HEK293T (cell line): ENCODE data around the gene HNRNPDL.
"Not testable (repeated sequence)": the region's sequence is repeated elsewhere in the genome, so short reads cannot be mapped to it uniquely, and the experiment has no call there.

Experiments
- CTCF ChIA-PET: fragments of 350-600 bp; formaldehyde crosslinking; extraction: SDS; loops from one replicate; lab custom pipeline; 2021; ENCODE audit warnings: antibody characterized with exemption, inconsistent platforms; lab: Yijun Ruan, JAX
- POLR2A ChIA-PET: fragments of 350-600 bp; formaldehyde crosslinking; extraction: SDS; loops from one replicate; lab custom pipeline; 2020; ENCODE audit warnings: antibody characterized with exemption, inconsistent platforms; lab: Yijun Ruan, JAX
- DNase-seq: peaks from one replicate; pipeline ENCODE4 v3.0.0; 2012; ENCODE audit warnings: mixed read lengths; ENCODE audit errors: extremely low spot score
- ARNT ChIP-seq: fragments of 450-650 bp; IDR thresholded peaks from 2 replicates; pipeline ENCODE4 v1.6.1; 2017; ENCODE audit warnings: mild to moderate bottlenecking
- BHLHE40 ChIP-seq: fragments of 450-650 bp; IDR thresholded peaks from 2 replicates; pipeline ENCODE4 v1.6.1; 2016; ENCODE audit warnings: mild to moderate bottlenecking, moderate library complexity, borderline replicate concordance
- CTBP1 ChIP-seq: fragments of 450-650 bp; IDR thresholded peaks from 2 replicates; pipeline ENCODE4 v1.6.1; 2016; ENCODE audit warnings: borderline replicate concordance
- ELF4 ChIP-seq: fragments of 450-650 bp; IDR thresholded peaks from 2 replicates; pipeline ENCODE4 v1.6.1; 2017; ENCODE audit warnings: antibody characterized with exemption
- FOXA1 ChIP-seq: fragments of 450-650 bp; IDR thresholded peaks from 2 replicates; pipeline ENCODE4 v1.6.1; 2016; ENCODE audit warnings: mild to moderate bottlenecking
- FOXK2 ChIP-seq: fragments of 450-650 bp; IDR thresholded peaks from 2 replicates; pipeline ENCODE4 v1.6.1; 2016; ENCODE audit warnings: mild to moderate bottlenecking
- FOXM1 ChIP-seq: fragments of 450-650 bp; IDR thresholded peaks from 2 replicates; pipeline ENCODE4 v1.6.1; 2017; ENCODE audit warnings: mild to moderate bottlenecking, borderline replicate concordance
- HDGF ChIP-seq: fragments of 450-650 bp; IDR thresholded peaks from 2 replicates; pipeline ENCODE4 v1.6.1; 2017; ENCODE audit warnings: antibody characterized with exemption, borderline replicate concordance
- L3MBTL2 ChIP-seq: fragments of 450-650 bp; conservative IDR thresholded peaks from 2 replicates; pipeline ENCODE4 v1.6.1; 2016; ENCODE audit warnings: mild to moderate bottlenecking
- LEF1 ChIP-seq: fragments of 450-650 bp; IDR thresholded peaks from 2 replicates; pipeline ENCODE4 v1.6.1; 2017; ENCODE audit warnings: mild to moderate bottlenecking, borderline replicate concordance
- NFRKB ChIP-seq: fragments of 450-650 bp; IDR thresholded peaks from 2 replicates; pipeline ENCODE4 v1.6.1; 2016; ENCODE audit warnings: mild to moderate bottlenecking, moderate library complexity
- SP1 ChIP-seq: fragments of 450-650 bp; IDR thresholded peaks from 2 replicates; pipeline ENCODE4 v1.6.1; 2017
- SUZ12 ChIP-seq: fragments of 450-650 bp; IDR thresholded peaks from 2 replicates; pipeline ENCODE4 v1.6.1; 2016; ENCODE audit warnings: mild to moderate bottlenecking
- TARDBP ChIP-seq: fragments of 450-650 bp; IDR thresholded peaks from 2 replicates; pipeline ENCODE4 v1.6.1; 2016
- ZNF384 ChIP-seq: fragments of 450-650 bp; IDR thresholded peaks from 2 replicates; pipeline ENCODE4 v1.6.1; 2016
- TF ChIP-seq, protein P1 (sequence below): fragments of 450-650 bp; IDR thresholded peaks from 2 replicates; pipeline ENCODE4 v1.6.1; 2016

The HNRNPDL gene

DNA sequence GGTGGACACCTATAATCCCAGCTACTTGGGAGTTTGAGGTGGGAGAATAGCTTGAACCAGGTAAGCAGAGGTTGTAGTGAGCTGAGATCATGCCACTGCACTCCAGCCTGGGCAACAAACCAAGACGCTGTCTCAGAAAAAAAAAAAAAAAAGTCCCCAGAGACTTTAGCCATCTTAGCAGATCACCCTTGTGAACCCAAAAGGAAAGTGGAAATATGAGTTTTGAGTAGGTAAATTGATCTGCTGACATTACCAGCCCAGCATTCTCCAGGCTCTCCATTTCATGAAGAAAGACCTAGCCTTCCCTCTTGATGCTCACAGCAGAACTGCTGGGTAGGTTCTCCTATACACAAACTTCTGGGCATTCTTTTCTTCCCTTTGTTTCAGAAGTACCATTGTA is 32.0 kb downstream of the HNRNPDL start:
- CTCF ChIA-PET = interaction anchor here (0.6 to 1.0 kb wide), 2 partner anchors 7 to 9 kb away, joined by 3 to 7 read pairs; no protein-coding TSS in a partner anchor
- POLR2A ChIA-PET = interaction anchor here (1.3 kb wide), 1 partner anchor 31 kb away, joined by 7 read pairs; no protein-coding TSS in a partner anchor
- TF ChIP-seq ELF4 (no peak), L3MBTL2 (no peak), ARNT (no peak), SP1 (no peak), FOXM1 (no peak), FOXK2 (no peak), LEF1 (no peak), NFRKB (no peak), CTBP1 (no peak), FOXA1 (no peak)
- TF ChIP-seq, protein P1, sequence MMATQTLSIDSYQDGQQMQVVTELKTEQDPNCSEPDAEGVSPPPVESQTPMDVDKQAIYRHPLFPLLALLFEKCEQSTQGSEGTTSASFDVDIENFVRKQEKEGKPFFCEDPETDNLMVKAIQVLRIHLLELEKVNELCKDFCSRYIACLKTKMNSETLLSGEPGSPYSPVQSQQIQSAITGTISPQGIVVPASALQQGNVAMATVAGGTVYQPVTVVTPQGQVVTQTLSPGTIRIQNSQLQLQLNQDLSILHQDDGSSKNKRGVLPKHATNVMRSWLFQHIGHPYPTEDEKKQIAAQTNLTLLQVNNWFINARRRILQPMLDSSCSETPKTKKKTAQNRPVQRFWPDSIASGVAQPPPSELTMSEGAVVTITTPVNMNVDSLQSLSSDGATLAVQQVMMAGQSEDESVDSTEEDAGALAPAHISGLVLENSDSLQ = no peak
- no peak for DNase-seq

DNA sequence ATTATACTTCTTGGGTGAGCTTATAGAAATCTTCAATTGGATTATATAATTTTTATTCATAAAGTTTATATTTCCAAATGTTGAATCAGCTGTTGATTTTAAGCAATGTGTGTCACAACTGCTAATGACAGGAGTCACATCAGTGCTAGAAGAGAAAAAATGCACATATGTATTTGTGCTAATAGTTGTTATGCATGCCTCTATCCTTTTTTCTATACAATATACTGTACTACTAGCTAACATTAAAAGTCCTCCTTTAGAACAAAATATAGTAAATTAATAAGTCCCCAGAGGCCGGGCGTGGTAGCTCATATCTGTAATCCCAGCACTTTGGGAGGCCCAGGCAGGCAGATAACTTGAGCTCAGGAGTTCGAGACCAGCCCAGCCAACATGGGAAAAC is 32.7 kb downstream of the HNRNPDL start:
- no peak for TF ChIP-seq ELF4
- TF ChIP-seq LEF1 = no peak
- no peak for TF ChIP-seq FOXA1
- no peak for TF ChIP-seq FOXK2
- TF ChIP-seq TARDBP = no peak
- TF ChIP-seq ARNT = no peak
- no peak for TF ChIP-seq SP1
- no peak for TF ChIP-seq ZNF384
- no peak for TF ChIP-seq SUZ12
- TF ChIP-seq FOXM1 = no peak
- TF ChIP-seq BHLHE40 = no peak
- TF ChIP-seq HDGF = no peak
- no peak for TF ChIP-seq NFRKB
- no peak for TF ChIP-seq L3MBTL2
- TF ChIP-seq CTBP1 = no peak
- TF ChIP-seq, protein P1 = no peak
- ChIA-PET POLR2A (interaction anchor here (1.3 to 1.4 kb wide), 2 partner anchors 24 to 32 kb away, joined by 5 to 7 read pairs; partner anchors contain the start of gene HNRNPD), CTCF (interaction anchor here (0.7 to 1.0 kb wide), 2 partner anchors 8 to 11 kb away, joined by 6 to 7 read pairs; no protein-coding TSS in a partner anchor)
- DNase-seq = no peak

DNA sequence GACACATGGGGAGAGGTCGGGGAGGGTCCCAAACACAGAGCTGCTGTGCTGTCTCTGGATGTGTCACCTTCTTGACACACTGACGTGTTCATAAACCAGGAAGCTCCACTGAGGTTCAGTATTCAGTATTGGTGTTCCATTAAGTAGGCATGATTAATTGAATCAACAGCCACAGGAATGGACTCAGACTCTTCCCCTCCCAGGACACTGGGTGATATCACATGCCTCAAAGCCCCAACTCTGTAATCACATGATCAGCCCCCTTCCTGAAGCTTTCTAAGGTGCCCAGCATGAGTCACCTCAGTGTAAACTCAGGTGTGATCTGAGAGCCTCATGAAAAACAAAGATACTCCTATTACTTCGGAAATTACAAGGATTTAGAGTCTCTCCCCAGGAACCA is 35.4 kb downstream of the HNRNPDL start:
- POLR2A ChIA-PET = interaction anchor here (0.8 to 1.4 kb wide), 2 partner anchors 32 to 34 kb away, joined by 3 to 5 read pairs; no protein-coding TSS in a partner anchor

DNA sequence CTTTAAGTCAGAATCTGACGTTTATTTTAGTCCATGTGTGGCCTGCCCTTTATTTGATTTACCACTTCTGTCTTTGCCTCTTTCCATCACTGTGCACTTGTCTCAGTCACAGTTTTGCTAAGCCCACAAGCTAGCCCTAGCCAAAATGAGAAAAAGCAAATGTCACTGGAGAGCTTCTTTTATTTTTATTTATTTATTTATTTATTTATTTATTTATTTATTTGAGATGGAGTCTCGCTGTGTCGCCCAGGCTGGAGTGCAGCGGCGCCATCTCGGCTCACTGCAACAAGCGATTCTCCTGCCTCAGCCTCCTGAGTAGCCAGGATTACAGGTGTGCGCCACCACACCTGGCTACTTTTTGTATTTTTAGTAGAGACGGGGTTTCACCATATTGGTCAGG is 40.2 kb downstream of the HNRNPDL start:
- POLR2A ChIA-PET = interaction anchor here (0.8 kb wide), 1 partner anchor 39 kb away, joined by 4 read pairs; no protein-coding TSS in a partner anchor
- CTCF ChIA-PET, DNase-seq: not testable (repeated sequence)

More for the DNA sequence above, 35.4 kb downstream of the HNRNPDL start:
- no peak for TF ChIP-seq FOXK2
- TF ChIP-seq L3MBTL2 = no peak
- no peak for TF ChIP-seq NFRKB
- no peak for TF ChIP-seq FOXA1
- TF ChIP-seq FOXM1 = no peak
- TF ChIP-seq ARNT = no peak
- no peak for TF ChIP-seq SP1
- no peak for TF ChIP-seq TARDBP
- TF ChIP-seq BHLHE40 = no peak
- no peak for TF ChIP-seq ELF4
- TF ChIP-seq LEF1 = no peak
- TF ChIP-seq ZNF384 = no peak
- no peak for TF ChIP-seq HDGF
- TF ChIP-seq, protein P1 = no peak
- TF ChIP-seq CTBP1 = no peak
- TF ChIP-seq SUZ12 = no peak
- DNase-seq = no peak
- CTCF ChIA-PET = no interaction called here

DNA sequence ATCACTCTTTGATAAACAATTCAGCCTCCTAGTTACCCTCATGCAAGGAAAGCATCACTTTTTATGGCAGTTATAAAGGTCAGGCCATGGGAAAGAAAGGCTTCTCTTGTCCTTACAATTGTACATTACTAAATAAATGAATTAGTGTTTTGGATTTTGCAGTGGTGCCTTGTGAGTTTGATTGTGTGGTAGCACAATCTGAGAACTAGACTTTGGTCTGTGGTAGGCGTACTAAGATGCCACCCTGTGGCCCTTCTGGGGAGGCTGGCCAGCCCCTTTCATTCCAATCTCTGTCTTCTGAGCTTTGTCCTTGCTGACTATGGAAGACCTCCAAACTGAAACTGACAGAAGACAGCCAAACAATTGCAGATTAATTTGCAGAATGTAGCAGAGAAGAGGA is 41.9 kb downstream of the HNRNPDL start:
- CTCF ChIA-PET = interaction anchor here (0.6 kb wide), 1 partner anchor 58 kb away, joined by 4 read pairs; no protein-coding TSS in a partner anchor
- POLR2A ChIA-PET = interaction anchor here (1.8 kb wide), 1 partner anchor 41 kb away, joined by 6 read pairs; no protein-coding TSS in a partner anchor

DNA sequence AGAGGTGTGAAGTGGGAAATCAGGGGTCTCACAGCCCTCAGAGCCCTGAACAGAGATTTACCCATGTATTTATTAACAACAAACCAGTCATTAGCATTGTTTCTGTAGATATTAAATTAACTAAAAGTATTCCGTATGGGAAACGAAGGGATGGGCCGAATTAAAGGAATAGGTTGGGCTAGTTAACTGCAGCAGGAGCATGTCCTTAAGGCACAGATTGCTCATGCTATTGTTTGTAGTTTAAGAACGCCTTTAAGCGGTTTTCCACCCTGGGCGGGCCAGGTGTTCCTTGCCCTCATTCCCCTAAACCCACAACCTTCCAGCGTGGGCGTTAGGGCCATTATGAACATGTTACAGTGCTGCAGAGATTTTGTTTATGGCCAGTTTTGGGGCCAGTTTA is 44.0 kb downstream of the HNRNPDL start:
- CTCF ChIA-PET, POLR2A ChIA-PET: not testable (repeated sequence)

More for the DNA sequence above, 41.9 kb downstream of the HNRNPDL start:
- TF ChIP-seq SP1 = no peak
- TF ChIP-seq ZNF384 = no peak
- TF ChIP-seq ARNT = no peak
- no peak for TF ChIP-seq SUZ12
- no peak for TF ChIP-seq FOXA1
- no peak for TF ChIP-seq BHLHE40
- TF ChIP-seq, protein P1 = no peak
- TF ChIP-seq ELF4 = no peak
- TF ChIP-seq FOXM1 = no peak
- no peak for TF ChIP-seq NFRKB
- TF ChIP-seq HDGF = no peak
- no peak for TF ChIP-seq L3MBTL2
- TF ChIP-seq FOXK2 = no peak
- TF ChIP-seq CTBP1 = no peak
- TF ChIP-seq LEF1 = no peak
- no peak for TF ChIP-seq TARDBP
- DNase-seq = no peak

More for the DNA sequence above, 44.0 kb downstream of the HNRNPDL start:
- DNase-seq = not testable (repeated sequence)
